ENCODE measurements around the gene BRAP.

Gene BRAP

DNA sequence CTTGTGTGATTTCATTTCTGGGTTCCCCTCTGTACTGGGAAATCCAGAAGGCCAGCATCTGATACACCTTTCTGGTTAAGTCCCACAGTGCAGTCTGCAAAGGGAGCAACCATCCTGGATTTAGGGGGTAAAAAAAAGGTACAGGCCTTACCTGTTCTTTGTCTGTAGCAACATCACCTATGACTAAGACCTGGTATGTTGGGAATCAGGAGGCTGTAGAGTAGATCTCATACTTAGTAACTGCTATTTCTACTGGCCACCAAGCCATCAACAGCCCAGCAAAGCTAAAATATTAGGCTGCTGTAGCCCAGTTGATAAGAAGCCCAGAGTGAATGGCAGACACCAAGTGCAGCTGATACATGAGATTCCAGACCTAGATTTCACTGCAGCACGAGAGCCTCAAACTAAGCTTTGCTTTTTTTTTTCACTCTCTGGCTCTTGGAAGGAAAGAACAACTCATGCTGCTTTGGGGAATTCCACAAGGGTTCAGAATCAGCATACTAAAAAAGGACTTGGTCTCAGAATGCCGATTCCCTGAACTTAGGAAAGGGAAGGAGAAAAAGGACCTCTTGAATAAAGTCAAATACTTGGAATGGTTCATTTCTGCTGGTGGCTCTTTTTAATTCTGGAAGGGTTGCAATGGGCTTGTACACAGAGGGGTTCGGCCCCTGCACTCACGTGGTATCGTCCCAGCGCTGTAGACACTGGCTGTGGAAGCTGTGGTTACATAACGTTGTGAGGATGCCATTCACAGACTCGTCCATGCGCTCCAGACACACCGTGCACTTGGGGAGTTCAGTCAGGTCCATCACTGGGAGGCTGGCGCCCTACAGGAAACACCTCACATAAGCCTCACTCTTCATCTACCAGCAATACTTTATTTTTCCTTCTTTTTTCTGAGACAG, 20.5 kb downstream of the BRAP start:
- TF ChIP-seq, protein P1, sequence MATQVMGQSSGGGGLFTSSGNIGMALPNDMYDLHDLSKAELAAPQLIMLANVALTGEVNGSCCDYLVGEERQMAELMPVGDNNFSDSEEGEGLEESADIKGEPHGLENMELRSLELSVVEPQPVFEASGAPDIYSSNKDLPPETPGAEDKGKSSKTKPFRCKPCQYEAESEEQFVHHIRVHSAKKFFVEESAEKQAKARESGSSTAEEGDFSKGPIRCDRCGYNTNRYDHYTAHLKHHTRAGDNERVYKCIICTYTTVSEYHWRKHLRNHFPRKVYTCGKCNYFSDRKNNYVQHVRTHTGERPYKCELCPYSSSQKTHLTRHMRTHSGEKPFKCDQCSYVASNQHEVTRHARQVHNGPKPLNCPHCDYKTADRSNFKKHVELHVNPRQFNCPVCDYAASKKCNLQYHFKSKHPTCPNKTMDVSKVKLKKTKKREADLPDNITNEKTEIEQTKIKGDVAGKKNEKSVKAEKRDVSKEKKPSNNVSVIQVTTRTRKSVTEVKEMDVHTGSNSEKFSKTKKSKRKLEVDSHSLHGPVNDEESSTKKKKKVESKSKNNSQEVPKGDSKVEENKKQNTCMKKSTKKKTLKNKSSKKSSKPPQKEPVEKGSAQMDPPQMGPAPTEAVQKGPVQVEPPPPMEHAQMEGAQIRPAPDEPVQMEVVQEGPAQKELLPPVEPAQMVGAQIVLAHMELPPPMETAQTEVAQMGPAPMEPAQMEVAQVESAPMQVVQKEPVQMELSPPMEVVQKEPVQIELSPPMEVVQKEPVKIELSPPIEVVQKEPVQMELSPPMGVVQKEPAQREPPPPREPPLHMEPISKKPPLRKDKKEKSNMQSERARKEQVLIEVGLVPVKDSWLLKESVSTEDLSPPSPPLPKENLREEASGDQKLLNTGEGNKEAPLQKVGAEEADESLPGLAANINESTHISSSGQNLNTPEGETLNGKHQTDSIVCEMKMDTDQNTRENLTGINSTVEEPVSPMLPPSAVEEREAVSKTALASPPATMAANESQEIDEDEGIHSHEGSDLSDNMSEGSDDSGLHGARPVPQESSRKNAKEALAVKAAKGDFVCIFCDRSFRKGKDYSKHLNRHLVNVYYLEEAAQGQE (IDR thresholded peaks at IDR 0.05; ENCODE audit: insufficient read depth in 1 of 2, low read depth in 2 of 2, low read length in 2 of 2): no peak
- TF ChIP-seq TAF1 (IDR thresholded peaks at IDR 0.05; ENCODE audit: borderline replicate concordance, insufficient read depth, low read length) (no peak), FOXP2 (optimal IDR thresholded peaks at IDR 0.05; ENCODE audit: borderline replicate concordance, extremely low read depth, extremely low read length, insufficient read depth) (no peak), POLR2AphosphoS5 (IDR thresholded peaks at IDR 0.05; ENCODE audit: low read depth, low read length) (no peak), SIN3A (IDR thresholded peaks at IDR 0.05; ENCODE audit: borderline replicate concordance, insufficient read depth, low read length) (no peak)

- TF ChIP-seq FOXP2 (optimal IDR thresholded peaks at IDR 0.05; ENCODE audit: borderline replicate concordance, extremely low read depth, extremely low read length, insufficient read depth): no peak
Observed at GRCh38 chr12:111664499-111664898, 21.3 kb downstream of the BRAP start.

- TF ChIP-seq FOXP2 (optimal IDR thresholded peaks at IDR 0.05; ENCODE audit: borderline replicate concordance, extremely low read depth, extremely low read length, insufficient read depth) (no peak), POLR2AphosphoS5 (IDR thresholded peaks at IDR 0.05; ENCODE audit: low read depth, low read length) (no peak), TAF1 (IDR thresholded peaks at IDR 0.05; ENCODE audit: borderline replicate concordance, insufficient read depth, low read length) (no peak), SIN3A (IDR thresholded peaks at IDR 0.05; ENCODE audit: borderline replicate concordance, insufficient read depth, low read length) (no peak)
- TF ChIP-seq, protein P1 (IDR thresholded peaks at IDR 0.05; ENCODE audit: insufficient read depth in 1 of 2, low read depth in 2 of 2, low read length in 2 of 2): no peak
Observed at GRCh38 chr12:111656016-111656415, 29.7 kb downstream of the BRAP start.

GRCh38 chr12:111655356-111655755, 30.4 kb downstream of the BRAP start:
- TF ChIP-seq POLR2AphosphoS5 (IDR thresholded peaks at IDR 0.05; ENCODE audit: low read depth, low read length) (no peak), FOXP2 (optimal IDR thresholded peaks at IDR 0.05; ENCODE audit: borderline replicate concordance, extremely low read depth, extremely low read length, insufficient read depth) (no peak), TAF1 (IDR thresholded peaks at IDR 0.05; ENCODE audit: borderline replicate concordance, insufficient read depth, low read length) (no peak), SIN3A (IDR thresholded peaks at IDR 0.05; ENCODE audit: borderline replicate concordance, insufficient read depth, low read length) (no peak)
- TF ChIP-seq, protein P1 (IDR thresholded peaks at IDR 0.05; ENCODE audit: insufficient read depth in 1 of 2, low read depth in 2 of 2, low read length in 2 of 2): no peak

- TF ChIP-seq SIN3A (IDR thresholded peaks at IDR 0.05; ENCODE audit: borderline replicate concordance, insufficient read depth, low read length) (no peak), POLR2AphosphoS5 (IDR thresholded peaks at IDR 0.05; ENCODE audit: low read depth, low read length) (no peak), FOXP2 (optimal IDR thresholded peaks at IDR 0.05; ENCODE audit: borderline replicate concordance, extremely low read depth, extremely low read length, insufficient read depth) (no peak), TAF1 (IDR thresholded peaks at IDR 0.05; ENCODE audit: borderline replicate concordance, insufficient read depth, low read length) (no peak)
- TF ChIP-seq, protein P1 (IDR thresholded peaks at IDR 0.05; ENCODE audit: insufficient read depth in 1 of 2, low read depth in 2 of 2, low read length in 2 of 2): no peak
Observed at GRCh38 chr12:111653596-111653995, 32.2 kb downstream of the BRAP start.
